GM23338 (cell line): ENCODE data around the gene KCNMA1. TPM values are rescaled to one million over a fixed set of nuclear protein-coding genes. Genes with fewer than 3 reads are reported as not detected.

ENCODE experiments used
- ATAC-seq: fragments of 200-7000 bp; cut with Tn5 transposase; 3 replicates; pipeline ENCODE4 v1.9.1; 2020
- DNase-seq: peaks from one replicate; pipeline ENCODE4 v3.0.0-alpha.2; 2015; ENCODE audit warnings: low spot score
- H2AFZ ChIP-seq: fragments of 200-600 bp; sonication (generic); 2 replicates; pipeline ENCODE4 v1.8.0; 2016; ENCODE audit warnings: antibody characterized with exemption, mild to moderate bottlenecking, moderate library complexity
- H3F3A ChIP-seq: fragments of 200-600 bp; sonication (generic); replicated peaks from 2 replicates; pipeline ENCODE4 v1.8.0; 2017; ENCODE audit warnings: antibody characterized with exemption, mixed run types, low read depth
- H3K27ac ChIP-seq: fragments of 200-600 bp; sonication (generic); 2 replicates; pipeline ENCODE4 v1.6.1; 2016; ENCODE audit warnings: low read depth
- H3K27me3 ChIP-seq: fragments of 200-600 bp; sonication (generic); 2 replicates; pipeline ENCODE4 v1.8.0; 2016; ENCODE audit warnings: mild to moderate bottlenecking, mixed run types, moderate library complexity; ENCODE audit not compliant: insufficient read depth
- H3K36me3 ChIP-seq: fragments of 200-600 bp; sonication (generic); 2 replicates; pipeline ENCODE4 v1.8.0; 2016; ENCODE audit warnings: mild to moderate bottlenecking; ENCODE audit not compliant: insufficient read depth
- H3K4me1 ChIP-seq: fragments of 200-600 bp; sonication (generic); 2 replicates; pipeline ENCODE4 v1.8.0; 2016; ENCODE audit warnings: mild to moderate bottlenecking, moderate library complexity; ENCODE audit not compliant: insufficient read depth
- H3K4me2 ChIP-seq: fragments of 200-600 bp; sonication (generic); 2 replicates; pipeline ENCODE4 v1.7.1; 2017; ENCODE audit warnings: mixed run types
- H3K4me3 ChIP-seq: fragments of 200-600 bp; sonication (generic); 2 replicates; pipeline ENCODE4 v1.6.1; 2016; ENCODE audit warnings: mixed run types
- H3K79me2 ChIP-seq: fragments of 200-600 bp; sonication (generic); replicated peaks from 2 replicates; pipeline ENCODE4 v1.8.0; 2017; ENCODE audit warnings: mild to moderate bottlenecking; ENCODE audit not compliant: insufficient read depth
- H3K9me2 ChIP-seq: fragments of 200-600 bp; sonication (generic); 2 replicates; pipeline ENCODE4 v1.8.0; 2017; ENCODE audit not compliant: insufficient read depth
- H4K20me1 ChIP-seq: fragments of 200-600 bp; sonication (generic); replicated peaks from 2 replicates; pipeline ENCODE4 v1.8.0; 2017; ENCODE audit warnings: mild to moderate bottlenecking; ENCODE audit not compliant: insufficient read depth
- H3K27ac Mint-ChIP-seq: 2 replicates; pipeline ENCODE4 v1.8.0; 2020; ENCODE audit warnings: inconsistent platforms, mild to moderate bottlenecking, moderate library complexity, mixed read lengths
- H3K27me3 Mint-ChIP-seq: 3 replicates; pipeline ENCODE4 v1.8.0; 2022; ENCODE audit warnings: low read depth, mild to moderate bottlenecking, moderate library complexity, mixed read lengths, inconsistent platforms; ENCODE audit not compliant: insufficient read depth, poor library complexity
- H3K36me3 Mint-ChIP-seq: 3 replicates; pipeline ENCODE4 v1.8.0; 2021; ENCODE audit warnings: low read depth, mild to moderate bottlenecking, inconsistent platforms, moderate library complexity, mixed read lengths
- H3K4me1 Mint-ChIP-seq: 3 replicates; pipeline ENCODE4 v1.8.0; 2020; ENCODE audit warnings: mild to moderate bottlenecking, inconsistent platforms, mixed read lengths
- H3K4me3 Mint-ChIP-seq: 3 replicates; pipeline ENCODE4 v1.8.0; 2021; ENCODE audit warnings: moderate library complexity, mild to moderate bottlenecking, inconsistent platforms, mixed read lengths
- H3K9me3 Mint-ChIP-seq: 3 replicates; pipeline ENCODE4 v1.8.0; 2020; ENCODE audit warnings: moderate library complexity, mild to moderate bottlenecking, inconsistent platforms, mixed read lengths
- CREB1 ChIP-seq: fragments of 250-450 bp; sonication (Bioruptor Pico); IDR thresholded peaks from 2 replicates; pipeline ENCODE4 v1.5.0; 2020; ENCODE audit warnings: low read depth, mild to moderate bottlenecking, moderate library complexity
- EZH2 ChIP-seq: fragments of 200-600 bp; sonication (generic); IDR thresholded peaks from one replicate; pipeline ENCODE4 v1.8.0; 2017; ENCODE audit warnings: antibody characterized with exemption, mild to moderate bottlenecking, low read depth; ENCODE audit not compliant: unreplicated experiment
- EZH2phosphoT487 ChIP-seq: fragments of 200-600 bp; sonication (generic); IDR thresholded peaks from one replicate; pipeline ENCODE4 v1.8.1; 2018; ENCODE audit warnings: antibody characterized with exemption; ENCODE audit not compliant: unreplicated experiment
- NANOG ChIP-seq: IDR thresholded peaks from 2 replicates; pipeline ENCODE4 v1.6.1; 2016; ENCODE audit warnings: antibody characterized with exemption, borderline replicate concordance
- POLR2AphosphoS5 ChIP-seq: IDR thresholded peaks from 2 replicates; pipeline ENCODE4 v1.6.1; 2016; ENCODE audit warnings: antibody characterized with exemption, low read depth
- STAT1 ChIP-seq: IDR thresholded peaks from one replicate; pipeline ENCODE4 v1.6.1; 2016; ENCODE audit warnings: antibody characterized with exemption; ENCODE audit not compliant: unreplicated experiment
- ZNF114 ChIP-seq: fragments of 250-450 bp; sonication (Bioruptor Pico); IDR thresholded peaks from 2 replicates; pipeline ENCODE4 v1.5.0; 2020; ENCODE audit warnings: mild to moderate bottlenecking, moderate library complexity
- ZNF331 ChIP-seq: fragments of 250-450 bp; sonication (Bioruptor Pico); IDR thresholded peaks from 2 replicates; pipeline ENCODE4 v1.5.0; 2020; ENCODE audit warnings: low read depth, mild to moderate bottlenecking, moderate library complexity
- polyA plus RNA-seq: library from polyadenylated mRNA; unstranded; fragments of >200 nt; fragmentation: Nextera tagmentation; extraction: Ambion mirVana; gene quantifications from 2 replicates; pipeline ENCODE4 v1.2.1, GENCODE V29; 2016
- total RNA-seq: library from RNA; depleted of rRNA; stranded (reverse); fragments of >200 nt; shearing (Covaris generic); gene quantifications from 2 replicates; pipeline ENCODE4 v1.2.3, GENCODE V29; 2014
- TF ChIP-seq, protein P1 (sequence below), 2 experiments: fragments of 200-600 bp in 1 of 2; sonication (generic) in 1 of 2; conservative IDR thresholded peaks; 2 replicates each; pipeline versions ENCODE4 v1.5.1 to v1.6.1; 2016 to 2017; ENCODE audit warnings: antibody characterized with exemption in 2 of 2, low read depth in 2 of 2, mild to moderate bottlenecking in 2 of 2, moderate library complexity in 1 of 2
- TF ChIP-seq, protein P2 (sequence below): IDR thresholded peaks from one replicate; pipeline ENCODE4 v1.6.1; 2018; ENCODE audit warnings: antibody characterized with exemption; ENCODE audit not compliant: unreplicated experiment
- TF ChIP-seq, protein P3 (sequence below): IDR thresholded peaks from 2 replicates; pipeline ENCODE4 v1.6.1; 2016; ENCODE audit warnings: antibody characterized with exemption

Gene KCNMA1
- total and polyA plus RNA-seq, 2 experiments from 2014 or later = 8.2 to 9.0 TPM

DNA sequence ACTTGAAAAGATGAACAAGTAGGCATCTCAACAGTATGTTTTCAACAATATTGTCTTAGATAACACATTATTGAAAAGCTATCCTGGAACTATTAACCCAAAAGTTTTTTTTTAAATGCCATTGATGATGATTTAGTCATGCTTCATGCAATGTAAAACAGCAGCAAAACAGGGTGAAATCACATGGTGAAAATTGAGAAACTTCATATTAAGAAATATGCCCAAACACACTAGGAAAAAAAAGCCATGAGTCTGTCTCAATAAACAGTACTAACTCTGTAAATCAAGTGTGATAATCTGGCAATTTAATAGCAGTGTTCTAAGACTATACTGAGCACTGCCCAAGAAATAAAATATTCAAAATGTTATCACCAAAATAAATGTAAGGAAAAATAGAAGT lies 613.1 kb downstream of the KCNMA1 start:
- no peaks in the 10 kb centered on the region for H4K20me1 ChIP-seq
- no peaks in the 10 kb centered on the region for H3K9me3 Mint-ChIP-seq
- H3K36me3 ChIP-seq = no peaks in the 10 kb centered on the region
- no peaks in the 10 kb centered on the region for H3K27me3 ChIP-seq
- DNase-seq (no peak), ATAC-seq (no peak)
- H3K4me1 Mint-ChIP-seq = peaks cover 4% of the 10 kb centered on the region
- no peaks in the 10 kb centered on the region for H3K36me3 Mint-ChIP-seq
- H3K4me3 Mint-ChIP-seq = no peak overlapping the region
- H3K9me2 ChIP-seq = 0 out of 2 replicates have a peak, but pooled peaks cover 2% of the 10 kb centered on the region
- no peaks in the 10 kb centered on the region for H3F3A ChIP-seq
- H3K27ac Mint-ChIP-seq = no peak overlapping the region
- no peak overlapping the region for H3K4me2 ChIP-seq
- H3K27ac ChIP-seq = no peak overlapping the region
- H2AFZ ChIP-seq = no peak overlapping the region
- TF ChIP-seq, protein P1, sequence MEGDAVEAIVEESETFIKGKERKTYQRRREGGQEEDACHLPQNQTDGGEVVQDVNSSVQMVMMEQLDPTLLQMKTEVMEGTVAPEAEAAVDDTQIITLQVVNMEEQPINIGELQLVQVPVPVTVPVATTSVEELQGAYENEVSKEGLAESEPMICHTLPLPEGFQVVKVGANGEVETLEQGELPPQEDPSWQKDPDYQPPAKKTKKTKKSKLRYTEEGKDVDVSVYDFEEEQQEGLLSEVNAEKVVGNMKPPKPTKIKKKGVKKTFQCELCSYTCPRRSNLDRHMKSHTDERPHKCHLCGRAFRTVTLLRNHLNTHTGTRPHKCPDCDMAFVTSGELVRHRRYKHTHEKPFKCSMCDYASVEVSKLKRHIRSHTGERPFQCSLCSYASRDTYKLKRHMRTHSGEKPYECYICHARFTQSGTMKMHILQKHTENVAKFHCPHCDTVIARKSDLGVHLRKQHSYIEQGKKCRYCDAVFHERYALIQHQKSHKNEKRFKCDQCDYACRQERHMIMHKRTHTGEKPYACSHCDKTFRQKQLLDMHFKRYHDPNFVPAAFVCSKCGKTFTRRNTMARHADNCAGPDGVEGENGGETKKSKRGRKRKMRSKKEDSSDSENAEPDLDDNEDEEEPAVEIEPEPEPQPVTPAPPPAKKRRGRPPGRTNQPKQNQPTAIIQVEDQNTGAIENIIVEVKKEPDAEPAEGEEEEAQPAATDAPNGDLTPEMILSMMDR (conservative IDR thresholded peaks at IDR 0.05; ENCODE audit: low read depth in 2 of 2) = no peak
- TF ChIP-seq ZNF114 (CRISPR knock-in tag) = no peak
- no peak for TF ChIP-seq EZH2phosphoT487
- TF ChIP-seq NANOG = no peak
- TF ChIP-seq, protein P2, sequence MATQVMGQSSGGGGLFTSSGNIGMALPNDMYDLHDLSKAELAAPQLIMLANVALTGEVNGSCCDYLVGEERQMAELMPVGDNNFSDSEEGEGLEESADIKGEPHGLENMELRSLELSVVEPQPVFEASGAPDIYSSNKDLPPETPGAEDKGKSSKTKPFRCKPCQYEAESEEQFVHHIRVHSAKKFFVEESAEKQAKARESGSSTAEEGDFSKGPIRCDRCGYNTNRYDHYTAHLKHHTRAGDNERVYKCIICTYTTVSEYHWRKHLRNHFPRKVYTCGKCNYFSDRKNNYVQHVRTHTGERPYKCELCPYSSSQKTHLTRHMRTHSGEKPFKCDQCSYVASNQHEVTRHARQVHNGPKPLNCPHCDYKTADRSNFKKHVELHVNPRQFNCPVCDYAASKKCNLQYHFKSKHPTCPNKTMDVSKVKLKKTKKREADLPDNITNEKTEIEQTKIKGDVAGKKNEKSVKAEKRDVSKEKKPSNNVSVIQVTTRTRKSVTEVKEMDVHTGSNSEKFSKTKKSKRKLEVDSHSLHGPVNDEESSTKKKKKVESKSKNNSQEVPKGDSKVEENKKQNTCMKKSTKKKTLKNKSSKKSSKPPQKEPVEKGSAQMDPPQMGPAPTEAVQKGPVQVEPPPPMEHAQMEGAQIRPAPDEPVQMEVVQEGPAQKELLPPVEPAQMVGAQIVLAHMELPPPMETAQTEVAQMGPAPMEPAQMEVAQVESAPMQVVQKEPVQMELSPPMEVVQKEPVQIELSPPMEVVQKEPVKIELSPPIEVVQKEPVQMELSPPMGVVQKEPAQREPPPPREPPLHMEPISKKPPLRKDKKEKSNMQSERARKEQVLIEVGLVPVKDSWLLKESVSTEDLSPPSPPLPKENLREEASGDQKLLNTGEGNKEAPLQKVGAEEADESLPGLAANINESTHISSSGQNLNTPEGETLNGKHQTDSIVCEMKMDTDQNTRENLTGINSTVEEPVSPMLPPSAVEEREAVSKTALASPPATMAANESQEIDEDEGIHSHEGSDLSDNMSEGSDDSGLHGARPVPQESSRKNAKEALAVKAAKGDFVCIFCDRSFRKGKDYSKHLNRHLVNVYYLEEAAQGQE = no peak
- no peak for TF ChIP-seq ZNF331 (CRISPR knock-in tag)
- no peak for TF ChIP-seq EZH2
- no peak for TF ChIP-seq STAT1
- TF ChIP-seq CREB1 = no peak
- no peak for TF ChIP-seq POLR2AphosphoS5
- TF ChIP-seq, protein P3, sequence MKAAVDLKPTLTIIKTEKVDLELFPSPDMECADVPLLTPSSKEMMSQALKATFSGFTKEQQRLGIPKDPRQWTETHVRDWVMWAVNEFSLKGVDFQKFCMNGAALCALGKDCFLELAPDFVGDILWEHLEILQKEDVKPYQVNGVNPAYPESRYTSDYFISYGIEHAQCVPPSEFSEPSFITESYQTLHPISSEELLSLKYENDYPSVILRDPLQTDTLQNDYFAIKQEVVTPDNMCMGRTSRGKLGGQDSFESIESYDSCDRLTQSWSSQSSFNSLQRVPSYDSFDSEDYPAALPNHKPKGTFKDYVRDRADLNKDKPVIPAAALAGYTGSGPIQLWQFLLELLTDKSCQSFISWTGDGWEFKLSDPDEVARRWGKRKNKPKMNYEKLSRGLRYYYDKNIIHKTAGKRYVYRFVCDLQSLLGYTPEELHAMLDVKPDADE = no peak
- H3K27me3 Mint-ChIP-seq = no peaks in the 10 kb centered on the region
- H3K79me2 ChIP-seq = no peaks in the 10 kb centered on the region
- no peak overlapping the region for H3K4me3 ChIP-seq
- no peaks in the 10 kb centered on the region for H3K4me1 ChIP-seq
